Measurements from ENCODE around the gene LDLRAD2.
"Not testable (repeated sequence)": the region's sequence is repeated elsewhere in the genome, so short reads cannot be mapped to it uniquely, and the experiment has no call there.

- TF ChIP-seq POLR2A (IDR thresholded peaks at IDR 0.05; ENCODE audit: low read length); ESRRA (IDR thresholded peaks at IDR 0.05; ENCODE audit: borderline replicate concordance, low read length); JUN (IDR thresholded peaks at IDR 0.05); CTCF (IDR thresholded peaks at IDR 0.05): not testable (repeated sequence)
Observed at GRCh38 chr1:21785764-21786163, 26.3 kb upstream of the LDLRAD2 start.

Measured in A549 (cell line).